ENCODE results near the gene RXRA. TPM values are rescaled to one million over a fixed set of nuclear protein-coding genes. Genes with fewer than 3 reads are reported as not detected.

RXRA gene
- polyA plus RNA-seq, 1 donor from 2014 or later, result 2.7 TPM

- H3K9me3 ChIP-seq (ENCODE audit: low read length), result no peaks in the 10 kb centered on the region
- H3K4me3 ChIP-seq (ENCODE audit: low read length), result peak overlapping the region; percentile 71
- H3F3A ChIP-seq (ENCODE audit: insufficient read depth, low read length, poor library complexity, severe bottlenecking), result no peaks in the 10 kb centered on the region
- H4K20me1 ChIP-seq (ENCODE audit: insufficient read depth), result no peaks in the 10 kb centered on the region
- H2AFZ ChIP-seq (ENCODE audit: low read depth, low read length), result no peak overlapping the region
- no peaks in the 10 kb centered on the region for H3K36me3 ChIP-seq (ENCODE audit: insufficient read depth, low read length)
- peak overlapping the region; percentile 62 for H3K9ac ChIP-seq (ENCODE audit: low read length)
- H3K79me2 ChIP-seq (replicated peaks; ENCODE audit: insufficient read depth, low read length), result peaks cover 44% of the 10 kb centered on the region
- H3K27ac ChIP-seq (ENCODE audit: low read length), result no peak overlapping the region
- TF ChIP-seq TAF1 (IDR thresholded peaks at IDR 0.05; ENCODE audit: low read depth) (no peak), RAD21 (conservative IDR thresholded peaks at IDR 0.05) (no peak)
- no peaks in the 10 kb centered on the region for H3K27me3 ChIP-seq (ENCODE audit: insufficient read depth, low read depth, low read length)
- no peak overlapping the region for H3K4me2 ChIP-seq (ENCODE audit: low read length)
- no peaks in the 10 kb centered on the region for H3K9me2 ChIP-seq (ENCODE audit: insufficient read depth, low read length)
These were observed 708 bp downstream of the RXRA start for GRCh38 chr9:134326724-134327601.

DNA sequence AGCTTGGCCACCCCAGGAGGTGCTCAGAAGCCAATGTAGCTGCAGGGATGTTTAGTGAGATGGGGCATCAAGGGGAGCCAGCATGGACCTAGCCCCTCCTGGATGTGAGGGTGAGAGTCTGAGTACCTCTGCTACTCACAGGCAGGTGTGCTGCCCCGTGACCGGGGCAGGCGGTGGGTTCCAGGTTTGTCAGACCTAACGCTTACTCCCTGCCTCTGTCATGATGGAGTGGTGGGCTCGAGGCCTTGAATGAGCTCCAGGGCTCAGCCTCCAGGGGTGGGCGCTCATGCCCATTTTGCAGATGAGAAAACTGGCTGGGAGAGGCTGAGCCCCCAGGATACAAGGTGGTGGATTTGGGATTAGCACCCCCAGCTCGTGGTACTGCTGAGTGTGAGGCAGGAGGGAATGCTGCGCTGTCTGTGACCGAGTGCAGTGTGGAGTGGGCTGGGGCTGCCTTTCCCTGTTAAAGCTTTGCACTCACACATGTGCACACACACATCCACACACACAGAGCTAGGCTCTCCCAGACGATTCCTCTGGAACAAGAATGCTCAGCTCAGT, 1.5 kb downstream of the RXRA start:
- peak overlapping the region; percentile 62 for H3K9ac ChIP-seq (ENCODE audit: low read length)
- no peaks in the 10 kb centered on the region for H3K9me2 ChIP-seq (ENCODE audit: insufficient read depth, low read length)
- no peak for TF ChIP-seq EZH2 (IDR thresholded peaks at IDR 0.05; ENCODE audit: borderline replicate concordance, insufficient read depth, low read length, poor library complexity, severe bottlenecking)
- no peak for TF ChIP-seq EP300 (conservative IDR thresholded peaks at IDR 0.05; ENCODE audit: poor library complexity, severe bottlenecking)
- no peak for TF ChIP-seq TAF1 (IDR thresholded peaks at IDR 0.05; ENCODE audit: low read depth)
- no peak for TF ChIP-seq RAD21 (conservative IDR thresholded peaks at IDR 0.05)
- no peak for TF ChIP-seq MXI1 (conservative IDR thresholded peaks at IDR 0.05; ENCODE audit: poor library complexity, severe bottlenecking)
- TF ChIP-seq POLR2AphosphoS5 (IDR thresholded peaks at IDR 0.05), result no peak
- TF ChIP-seq SMC3 (conservative IDR thresholded peaks at IDR 0.05; ENCODE audit: poor library complexity), result no peak
- TF ChIP-seq REST (IDR thresholded peaks at IDR 0.05; ENCODE audit: borderline replicate concordance), result no peak
- TF ChIP-seq, protein P1, sequence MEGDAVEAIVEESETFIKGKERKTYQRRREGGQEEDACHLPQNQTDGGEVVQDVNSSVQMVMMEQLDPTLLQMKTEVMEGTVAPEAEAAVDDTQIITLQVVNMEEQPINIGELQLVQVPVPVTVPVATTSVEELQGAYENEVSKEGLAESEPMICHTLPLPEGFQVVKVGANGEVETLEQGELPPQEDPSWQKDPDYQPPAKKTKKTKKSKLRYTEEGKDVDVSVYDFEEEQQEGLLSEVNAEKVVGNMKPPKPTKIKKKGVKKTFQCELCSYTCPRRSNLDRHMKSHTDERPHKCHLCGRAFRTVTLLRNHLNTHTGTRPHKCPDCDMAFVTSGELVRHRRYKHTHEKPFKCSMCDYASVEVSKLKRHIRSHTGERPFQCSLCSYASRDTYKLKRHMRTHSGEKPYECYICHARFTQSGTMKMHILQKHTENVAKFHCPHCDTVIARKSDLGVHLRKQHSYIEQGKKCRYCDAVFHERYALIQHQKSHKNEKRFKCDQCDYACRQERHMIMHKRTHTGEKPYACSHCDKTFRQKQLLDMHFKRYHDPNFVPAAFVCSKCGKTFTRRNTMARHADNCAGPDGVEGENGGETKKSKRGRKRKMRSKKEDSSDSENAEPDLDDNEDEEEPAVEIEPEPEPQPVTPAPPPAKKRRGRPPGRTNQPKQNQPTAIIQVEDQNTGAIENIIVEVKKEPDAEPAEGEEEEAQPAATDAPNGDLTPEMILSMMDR (IDR thresholded peaks at IDR 0.05; ENCODE audit: poor library complexity, severe bottlenecking), result no peak
- no peaks in the 10 kb centered on the region for H4K20me1 ChIP-seq (ENCODE audit: insufficient read depth)
- no peaks in the 10 kb centered on the region for H3F3A ChIP-seq (ENCODE audit: insufficient read depth, low read length, poor library complexity, severe bottlenecking)
- H3K36me3 ChIP-seq (ENCODE audit: insufficient read depth, low read length), result no peaks in the 10 kb centered on the region
- H3K27me3 ChIP-seq (ENCODE audit: insufficient read depth, low read depth, low read length), result no peaks in the 10 kb centered on the region
- no peaks in the 10 kb centered on the region for H3K9me3 ChIP-seq (ENCODE audit: low read length)
- no peak overlapping the region for H2AFZ ChIP-seq (ENCODE audit: low read depth, low read length)
- H3K27ac ChIP-seq (ENCODE audit: low read length), result no peak overlapping the region
- peaks cover 49% of the 10 kb centered on the region for H3K79me2 ChIP-seq (replicated peaks; ENCODE audit: insufficient read depth, low read length)
- peak overlapping the region; percentile 71 for H3K4me3 ChIP-seq (ENCODE audit: low read length)
- no peak overlapping the region for H3K4me2 ChIP-seq (ENCODE audit: low read length)
